Measurements from ENCODE around the gene PRIM1. TPM values are rescaled to one million over a fixed set of nuclear protein-coding genes. Genes with fewer than 3 reads are reported as not detected.

Gene PRIM1
- total and polyA plus RNA-seq, 2 of the 13 experiments (the other 11 are each of a cell fraction or from before 2014, with no cell fraction given): 30.0 to 47.3 TPM

- TF ChIP-seq KIAA2018 (CRISPR knock-in tag; IDR thresholded peaks at IDR 0.05; ENCODE audit: borderline replicate concordance) (peak; percentile 86; the same call in 1 of the 2 replicates), RBFOX2 (IDR thresholded peaks at IDR 0.05; ENCODE audit: low read depth, low read length) (peak; percentile 97), DMTF1 (CRISPR knock-in tag; IDR thresholded peaks at IDR 0.05) (no peak), ZNF792 (CRISPR knock-in tag; IDR thresholded peaks at IDR 0.05) (peak; percentile 79; the same call in 1 of the 2 replicates), HIC2 (CRISPR knock-in tag; IDR thresholded peaks at IDR 0.05; ENCODE audit: low read depth) (no peak), NFKBIZ (CRISPR knock-in tag; IDR thresholded peaks at IDR 0.05) (peak; percentile 81; the same call in 1 of the 2 replicates), ZBTB39 (CRISPR knock-in tag; IDR thresholded peaks at IDR 0.05) (peak; percentile 59; the same call in 1 of the 2 replicates), IRX3 (CRISPR knock-in tag; IDR thresholded peaks at IDR 0.05; ENCODE audit: borderline replicate concordance, low read depth) (peak; percentile 95; the same call in 1 of the 2 replicates), THAP7 (CRISPR knock-in tag; IDR thresholded peaks at IDR 0.05) (peak; percentile 86; the same call in 1 of the 2 replicates), ZNF496 (CRISPR knock-in tag; IDR thresholded peaks at IDR 0.05; ENCODE audit: insufficient replicate concordance) (no peak), NRL (CRISPR knock-in tag; IDR thresholded peaks at IDR 0.05; ENCODE audit: borderline replicate concordance) (0 out of 2 replicates have a peak, but pooled peaks have one; percentile 56), ZNF260 (CRISPR knock-in tag; IDR thresholded peaks at IDR 0.05; ENCODE audit: borderline replicate concordance, low read depth) (no peak)
These were observed 63.8 kb downstream of the PRIM1 start, which contains the start of gene PTGES3 (continued) for GRCh38 chr12:56688129-56688845.
